Mucosa of rectum (tissue), 2 donors: ENCODE data around the gene RNF223.
"Not testable (repeated sequence)": the region's sequence is repeated elsewhere in the genome, so short reads cannot be mapped to it uniquely, and the experiment has no call there.

Experiments
- H3K27ac ChIP-seq, 2 donors: one replicate each; pipeline ENCODE4 v1.7.0; 2013; ENCODE audit warnings: inconsistent platforms in 2 of 2, low read depth in 2 of 2, low read length in 2 of 2
- H3K27me3 ChIP-seq, 2 donors: one replicate each; pipeline ENCODE4 v1.7.0; 2013; ENCODE audit warnings: low read length in 2 of 2; ENCODE audit not compliant: control insufficient read depth in 2 of 2, insufficient read depth in 2 of 2
- H3K36me3 ChIP-seq, 2 donors: one replicate each; pipeline ENCODE4 v1.7.0; 2013; ENCODE audit warnings: low read length in 2 of 2; ENCODE audit not compliant: control insufficient read depth in 2 of 2, insufficient read depth in 2 of 2
- H3K4me1 ChIP-seq, 2 donors: one replicate each; pipeline ENCODE4 v1.7.0; 2013; ENCODE audit warnings: low read length in 2 of 2, mild to moderate bottlenecking in 1 of 2; ENCODE audit not compliant: control insufficient read depth in 2 of 2, insufficient read depth in 2 of 2
- H3K4me3 ChIP-seq, 2 donors: one replicate each; pipeline ENCODE4 v1.7.0; 2013; ENCODE audit warnings: low read length in 2 of 2
- H3K9ac ChIP-seq, 2 donors: one replicate each; pipeline ENCODE4 v1.7.0; 2013; ENCODE audit warnings: low read length in 2 of 2, low read depth in 1 of 2, mild to moderate bottlenecking in 1 of 2
- H3K9me3 ChIP-seq, 2 donors: one replicate each; pipeline ENCODE4 v1.7.0; 2013; ENCODE audit warnings: low read length in 2 of 2; ENCODE audit not compliant: control insufficient read depth in 2 of 2
- donor health status: healthy.
- donor health status: Normal muscosa, but diverticular disease.

The RNF223 gene

GRCh38 chr1:1035291-1035943 is 38.7 kb downstream of the RNF223 start:
- Histone ChIP-seq H3K4me3 (no peak overlapping the region), H3K27me3 (peaks cover 0 to 11% of the 10 kb centered on the region in 2 donors)

GRCh38 chr1:1034439-1034781 is 39.7 kb downstream of the RNF223 start:
- Histone ChIP-seq H3K27me3 (peaks cover 0 to 11% of the 10 kb centered on the region in 2 donors), H3K27ac (no peak overlapping the region), H3K9me3 (no peaks in the 10 kb centered on the region), H3K36me3 (no peaks in the 10 kb centered on the region), H3K4me3 (no peak overlapping the region), H3K4me1 (peaks cover 10 to 12% of the 10 kb centered on the region in 2 donors), H3K9ac (no peak overlapping the region)

More at GRCh38 chr1:1035291-1035943, 38.7 kb downstream of the RNF223 start:
- Histone ChIP-seq H3K9ac (no peak overlapping the region), H3K9me3 (no peaks in the 10 kb centered on the region), H3K36me3 (no peaks in the 10 kb centered on the region), H3K4me1 (peaks cover 17 to 19% of the 10 kb centered on the region in 2 donors), H3K27ac (no peak overlapping the region)

GRCh38 chr1:1033731-1034438 is 40.2 kb downstream of the RNF223 start:
- peaks cover 10 to 12% of the 10 kb centered on the region in 2 donors for H3K4me1 ChIP-seq
- no peak overlapping the region for H3K9ac ChIP-seq
- H3K27me3 ChIP-seq: peaks cover 0 to 9% of the 10 kb centered on the region in 2 donors
- no peaks in the 10 kb centered on the region for H3K36me3 ChIP-seq
- H3K9me3 ChIP-seq: no peaks in the 10 kb centered on the region
- no peak overlapping the region for H3K27ac ChIP-seq
- no peak overlapping the region for H3K4me3 ChIP-seq

GRCh38 chr1:1033009-1033587 is 41.0 kb downstream of the RNF223 start:
- H3K9ac ChIP-seq: peak overlapping the region in 1 of 2 donors; percentile 54
- peaks cover 0 to 8% of the 10 kb centered on the region in 2 donors for H3K27me3 ChIP-seq
- peaks cover 10 to 12% of the 10 kb centered on the region in 2 donors for H3K4me1 ChIP-seq
- H3K27ac ChIP-seq: no peak overlapping the region
- no peaks in the 10 kb centered on the region for H3K36me3 ChIP-seq
- no peaks in the 10 kb centered on the region for H3K9me3 ChIP-seq
- peak overlapping the region; percentile 41 to 50 for H3K4me3 ChIP-seq

- no peaks in the 10 kb centered on the region for H3K9me3 ChIP-seq
- H3K27ac ChIP-seq: no peak overlapping the region
- H3K9ac ChIP-seq: peak overlapping the region in 1 of 2 donors; percentile 54
- peaks cover 10 to 12% of the 10 kb centered on the region in 2 donors for H3K4me1 ChIP-seq
- H3K27me3 ChIP-seq: peaks cover 0 to 8% of the 10 kb centered on the region in 2 donors
- H3K36me3 ChIP-seq: no peaks in the 10 kb centered on the region
- peak overlapping the region; percentile 41 to 50 for H3K4me3 ChIP-seq
Measured at GRCh38 chr1:1032424-1032823, 41.7 kb downstream of the RNF223 start.

- H3K9me3 ChIP-seq: no peaks in the 10 kb centered on the region
- H3K27me3 ChIP-seq: peaks cover 0 to 5% of the 10 kb centered on the region in 2 donors
- H3K36me3 ChIP-seq: no peaks in the 10 kb centered on the region
- no peak overlapping the region for H3K4me3 ChIP-seq
- no peak overlapping the region for H3K9ac ChIP-seq
- no peak overlapping the region for H3K27ac ChIP-seq
- peaks cover 10 to 12% of the 10 kb centered on the region in 2 donors for H3K4me1 ChIP-seq
Measured at GRCh38 chr1:1031659-1032235, 42.4 kb downstream of the RNF223 start.

GRCh38 chr1:1030867-1031658 is 43.0 kb downstream of the RNF223 start:
- H3K27me3 ChIP-seq, H3K27ac ChIP-seq, H3K4me3 ChIP-seq, H3K36me3 ChIP-seq, H3K9ac ChIP-seq, H3K9me3 ChIP-seq: not testable (repeated sequence)
- H3K4me1 ChIP-seq: peaks cover 10 to 12% of the 10 kb centered on the region in 2 donors

- Histone ChIP-seq H3K27me3 (peaks cover 0 to 5% of the 10 kb centered on the region in 2 donors), H3K36me3 (no peaks in the 10 kb centered on the region), H3K27ac (no peak overlapping the region), H3K4me3 (no peak overlapping the region), H3K9me3 (no peaks in the 10 kb centered on the region), H3K9ac (no peak overlapping the region), H3K4me1 (peaks cover 5 to 8% of the 10 kb centered on the region in 2 donors)
Measured at GRCh38 chr1:1027791-1028190, 46.3 kb downstream of the RNF223 start.

- peaks cover 0 to 3% of the 10 kb centered on the region in 2 donors for H3K27me3 ChIP-seq
- no peak overlapping the region for H3K27ac ChIP-seq
- no peaks in the 10 kb centered on the region for H3K4me1 ChIP-seq
Measured at GRCh38 chr1:1026599-1027413, 47.3 kb downstream of the RNF223 start.

More at GRCh38 chr1:1026599-1027413, 47.3 kb downstream of the RNF223 start:
- no peaks in the 10 kb centered on the region for H3K36me3 ChIP-seq
- H3K9me3 ChIP-seq: no peaks in the 10 kb centered on the region
- no peak overlapping the region for H3K9ac ChIP-seq
- H3K4me3 ChIP-seq: no peak overlapping the region
